Smooth muscle cell (in vitro differentiated cells): ENCODE measurements around the gene C11orf42. TPM values are rescaled to one million over a fixed set of nuclear protein-coding genes. Genes with fewer than 3 reads are reported as not detected.

Source experiments
- DNase-seq: peaks from one replicate; lab custom pipeline; 2025; ENCODE audit not compliant: unreplicated experiment; lab: John Stamatoyannopoulos, UW
- H2AFZ ChIP-seq: fragments of 200-600 bp; sonication (generic); 2 replicates; pipeline ENCODE4 v1.6.0; 2016; ENCODE audit warnings: antibody characterized with exemption, low read depth, mild to moderate bottlenecking
- H3F3A ChIP-seq: fragments of 200-600 bp; sonication (generic); 2 replicates; pipeline ENCODE4 v1.6.0; 2017; ENCODE audit warnings: antibody characterized with exemption, low read depth
- H3K27ac ChIP-seq: fragments of 200-600 bp; sonication (generic); 2 replicates; pipeline ENCODE4 v1.5.1; 2016; ENCODE audit warnings: low read depth, mild to moderate bottlenecking
- H3K27me3 ChIP-seq: fragments of 200-600 bp; sonication (generic); 2 replicates; pipeline ENCODE4 v1.6.1; 2016; ENCODE audit warnings: low read depth, mild to moderate bottlenecking
- H3K36me3 ChIP-seq: fragments of 200-600 bp; sonication (generic); 2 replicates; pipeline ENCODE4 v1.5.1; 2016; ENCODE audit warnings: low read depth
- H3K4me1 ChIP-seq: fragments of 200-600 bp; sonication (generic); 2 replicates; pipeline ENCODE4 v1.5.1; 2016; ENCODE audit warnings: low read depth
- H3K4me2 ChIP-seq: fragments of 200-600 bp; sonication (generic); 2 replicates; pipeline ENCODE4 v1.6.0; 2016; ENCODE audit warnings: mild to moderate bottlenecking
- H3K4me3 ChIP-seq: fragments of 200-600 bp; sonication (generic); 2 replicates; pipeline ENCODE4 v1.5.1; 2016; ENCODE audit warnings: mild to moderate bottlenecking
- H3K79me2 ChIP-seq: fragments of 200-600 bp; sonication (generic); 2 replicates; pipeline ENCODE4 v1.6.0; 2016; ENCODE audit warnings: low read depth, mild to moderate bottlenecking
- H3K9ac ChIP-seq: fragments of 200-600 bp; sonication (generic); 2 replicates; pipeline ENCODE4 v1.6.0; 2016; ENCODE audit warnings: low read depth
- H3K9me3 ChIP-seq: fragments of 200-600 bp; sonication (generic); replicated peaks from 2 replicates; pipeline ENCODE4 v1.5.1; 2016; ENCODE audit warnings: low read depth
- H4K20me1 ChIP-seq: fragments of 200-600 bp; sonication (generic); 2 replicates; pipeline ENCODE4 v1.6.0; 2016; ENCODE audit warnings: low read depth
- CTCF ChIP-seq: fragments of 200-600 bp; sonication (generic); IDR thresholded peaks from 2 replicates; pipeline ENCODE4 v1.5.1; 2017; ENCODE audit warnings: borderline replicate concordance, mild to moderate bottlenecking, antibody characterized with exemption; ENCODE audit not compliant: insufficient read depth, poor library complexity, severe bottlenecking
- WGBS: methylation state at CpG from one replicate; pipeline ENCODE4 v1.1.7; 2016; ENCODE audit warnings: low lambda C conversion rate; 5-methylcytosine and 5-hydroxymethylcytosine counted together
- polyA plus RNA-seq: library from polyadenylated mRNA; unstranded; fragments of >200 nt; fragmentation: Nextera tagmentation; extraction: Ambion mirVana; gene quantifications from 2 replicates; pipeline ENCODE4 v1.2.1, GENCODE V29; 2016
- total RNA-seq: library from RNA; depleted of rRNA; stranded (reverse); fragments of >200 nt; gene quantifications from 2 replicates; pipeline ENCODE4 v1.2.3, GENCODE V29; 2014

C11orf42 gene
- total and polyA plus RNA-seq, 2 experiments from 2014 or later: not detected

GRCh38 chr11:6249770-6250555, 44.6 kb downstream of the C11orf42 start:
- Histone ChIP-seq H3K4me2 (peak overlapping the region; percentile 59), H2AFZ (no peak overlapping the region), H3K27me3 (no peaks in the 10 kb centered on the region), H4K20me1 (no peaks in the 10 kb centered on the region), H3K9me3 (no peaks in the 10 kb centered on the region), H3K4me1 (peaks cover 9% of the 10 kb centered on the region), H3F3A (peaks cover 12% of the 10 kb centered on the region), H3K36me3 (no peaks in the 10 kb centered on the region), H3K79me2 (no peaks in the 10 kb centered on the region), H3K27ac (peak overlapping the region; percentile 74), H3K4me3 (no peak overlapping the region), H3K9ac (no peak overlapping the region)
- TF ChIP-seq CTCF: no peak
- DNase-seq: no peak
- WGBS: 19% methylated on average over 3 of the region's 3 CpGs

GRCh38 chr11:6251120-6251733, 45.9 kb downstream of the C11orf42 start:
- Histone ChIP-seq H3K27ac (peak overlapping the region; percentile 83), H3K4me2 (peak overlapping the region; percentile 12)

GRCh38 chr11:6251990-6252473, 46.7 kb downstream of the C11orf42 start:
- WGBS: 58% methylated on average over 6 of the region's 6 CpGs
- DNase-seq: no peak
- H3K4me1 ChIP-seq: peaks cover 9% of the 10 kb centered on the region
- no peak for TF ChIP-seq CTCF
- no peak overlapping the region for H3K4me3 ChIP-seq
- H4K20me1 ChIP-seq: no peaks in the 10 kb centered on the region
- H3K79me2 ChIP-seq: no peaks in the 10 kb centered on the region
- peak overlapping the region; percentile 12 for H3K4me2 ChIP-seq
- peak overlapping the region; percentile 83 for H3K27ac ChIP-seq
- H2AFZ ChIP-seq: peak overlapping the region; percentile 57
- no peaks in the 10 kb centered on the region for H3K9me3 ChIP-seq
- no peaks in the 10 kb centered on the region for H3K27me3 ChIP-seq
- H3F3A ChIP-seq: peaks cover 12% of the 10 kb centered on the region
- H3K36me3 ChIP-seq: no peaks in the 10 kb centered on the region
- peak overlapping the region; percentile 12 for H3K9ac ChIP-seq

More at GRCh38 chr11:6251120-6251733, 45.9 kb downstream of the C11orf42 start:
- Histone ChIP-seq H2AFZ (peak overlapping the region; percentile 57), H4K20me1 (no peaks in the 10 kb centered on the region), H3K9ac (peak overlapping the region; percentile 12), H3K27me3 (no peaks in the 10 kb centered on the region), H3K4me1 (peaks cover 9% of the 10 kb centered on the region), H3K36me3 (no peaks in the 10 kb centered on the region), H3K79me2 (no peaks in the 10 kb centered on the region), H3K9me3 (no peaks in the 10 kb centered on the region), H3F3A (peaks cover 12% of the 10 kb centered on the region), H3K4me3 (no peak overlapping the region)
- TF ChIP-seq CTCF: peak; percentile 77
- 24% methylated on average over 6 of the region's 6 CpGs for WGBS
- no peak for DNase-seq
